ENCODE data around the gene ATP10D.
"Not testable (repeated sequence)": the region's sequence is repeated elsewhere in the genome, so short reads cannot be mapped to it uniquely, and the experiment has no call there.

The ATP10D gene

GRCh38 chr4:47536966-47537365 lies 51.9 kb downstream of the ATP10D start:
- no peak for DNase-seq

DNA sequence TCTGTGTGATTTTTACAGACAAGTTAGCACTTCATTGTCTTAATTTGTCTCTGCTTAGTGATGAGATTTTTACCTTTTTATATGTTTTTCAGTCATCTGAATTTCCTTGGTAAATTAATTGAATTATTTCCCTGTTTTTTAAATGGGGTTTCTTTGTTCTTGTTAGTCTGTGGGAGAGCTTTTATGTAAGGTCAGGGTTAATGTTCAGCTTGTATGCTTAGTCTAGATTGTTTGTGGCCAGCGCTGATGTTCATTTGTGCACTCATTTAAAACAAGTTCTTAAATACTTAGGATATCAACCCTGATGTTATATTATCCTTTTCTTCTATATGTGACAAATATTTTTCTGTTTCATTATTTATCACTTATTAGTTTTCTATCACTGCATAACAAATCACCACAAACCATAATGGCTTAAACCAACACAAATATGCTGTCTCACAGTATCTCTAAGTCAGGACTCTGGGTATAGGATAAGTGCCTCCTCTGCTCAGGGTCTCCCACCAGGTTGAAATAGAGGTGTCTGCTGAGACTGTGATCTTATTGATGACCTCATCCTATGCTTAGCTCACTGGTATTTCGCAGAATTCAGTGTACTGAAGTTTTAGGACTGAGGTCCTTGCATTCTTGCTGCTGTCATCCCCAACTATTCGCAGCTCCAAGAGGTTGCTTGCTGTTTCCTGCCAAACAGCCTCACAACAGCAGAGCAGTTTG lies 53.2 kb downstream of the ATP10D start:
- no peak for DNase-seq

GRCh38 chr4:47538825-47539154 lies 53.7 kb downstream of the ATP10D start:
- no peak for DNase-seq

GRCh38 chr4:47542640-47543039 lies 57.6 kb downstream of the ATP10D start:
- not testable (repeated sequence) for DNase-seq

GRCh38 chr4:47543331-47543730 lies 58.3 kb downstream of the ATP10D start:
- no peak for DNase-seq

- DNase-seq = not testable (repeated sequence)
Measured at GRCh38 chr4:47550357-47550756, 65.3 kb downstream of the ATP10D start.

GRCh38 chr4:47550899-47551548 lies 65.9 kb downstream of the ATP10D start:
- no peak for DNase-seq

DNA sequence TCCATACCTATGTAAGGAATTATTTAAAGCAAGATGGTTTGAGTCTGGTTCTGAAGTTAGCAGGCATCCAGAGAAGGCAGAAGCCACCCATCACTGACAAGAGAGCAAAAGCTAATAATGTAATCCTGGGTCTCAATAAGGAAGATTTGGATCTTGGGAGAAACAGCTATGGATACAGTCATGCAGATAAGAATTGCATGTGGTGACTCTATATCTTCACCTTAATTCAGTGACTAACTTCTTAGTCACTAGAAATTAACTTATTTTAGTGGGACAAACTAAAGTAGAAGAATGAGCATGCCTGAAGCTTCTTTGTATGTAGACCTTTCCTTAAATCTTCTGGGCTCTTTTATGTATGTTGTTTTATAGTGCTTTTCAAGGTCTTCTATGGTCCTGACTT lies 66.6 kb downstream of the ATP10D start:
- no peak for DNase-seq

- no peak for DNase-seq
Measured at GRCh38 chr4:47553329-47554125, 68.5 kb downstream of the ATP10D start.

DNA sequence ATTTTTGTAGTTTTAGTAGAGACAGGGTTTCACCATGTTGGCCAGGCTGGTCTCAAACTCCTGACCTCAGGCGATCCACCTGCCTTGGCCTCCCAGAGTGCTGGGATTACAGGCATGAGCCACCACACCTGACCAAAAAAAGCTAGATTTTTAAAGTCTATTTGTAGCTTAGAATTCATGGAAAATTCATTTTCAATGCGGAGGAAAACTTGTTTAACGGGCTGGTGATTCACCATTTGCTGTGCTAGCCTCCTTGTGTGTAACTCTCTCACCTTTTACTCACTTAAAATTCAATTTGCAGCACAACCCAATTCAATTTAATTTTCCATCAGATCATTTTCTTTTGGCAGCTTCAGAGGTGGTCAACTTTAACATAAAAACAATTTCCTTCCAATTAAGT lies 70.8 kb downstream of the ATP10D start:
- DNase-seq = not testable (repeated sequence)

DNA sequence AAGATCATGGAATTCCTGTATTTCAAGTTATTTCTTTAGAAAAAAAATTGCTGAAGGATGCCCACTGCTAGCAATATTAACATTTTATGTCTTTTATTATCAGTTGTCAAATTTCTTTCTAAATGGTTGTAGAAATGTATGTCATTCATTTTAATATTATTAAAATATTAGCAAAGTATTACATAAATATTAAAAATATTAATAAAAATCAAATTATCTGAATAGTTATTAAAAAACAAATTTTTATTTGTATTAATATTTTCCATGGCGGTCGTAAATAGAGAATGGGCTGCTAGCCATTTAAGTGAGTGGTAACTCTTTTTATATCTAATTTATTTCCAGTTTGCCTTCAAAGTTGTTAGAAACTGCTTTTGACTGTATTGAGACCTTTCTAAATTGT lies 72.2 kb downstream of the ATP10D start:
- no peak for DNase-seq

DNA sequence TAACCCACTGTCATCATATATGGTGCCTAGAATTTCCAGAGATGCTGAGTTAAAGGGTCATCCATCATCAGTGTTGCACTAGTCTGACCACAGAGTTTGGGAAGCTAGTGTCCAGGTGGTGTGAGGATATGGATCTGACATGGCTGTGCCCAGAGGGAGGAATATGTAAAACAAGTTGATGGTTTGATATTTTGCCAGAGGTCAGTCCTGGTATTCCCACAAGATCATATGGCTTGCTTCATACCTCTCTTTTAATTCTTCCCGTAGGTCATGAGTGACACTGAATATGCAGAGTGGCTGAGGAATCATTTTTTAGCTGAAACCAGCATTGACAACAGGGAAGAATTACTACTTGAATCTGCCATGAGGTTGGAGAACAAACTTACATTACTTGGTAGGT lies 75.6 kb downstream of the ATP10D start:
- no peak for DNase-seq

- DNase-seq = no peak
Measured at GRCh38 chr4:47561331-47561730, 76.3 kb downstream of the ATP10D start.

DNA sequence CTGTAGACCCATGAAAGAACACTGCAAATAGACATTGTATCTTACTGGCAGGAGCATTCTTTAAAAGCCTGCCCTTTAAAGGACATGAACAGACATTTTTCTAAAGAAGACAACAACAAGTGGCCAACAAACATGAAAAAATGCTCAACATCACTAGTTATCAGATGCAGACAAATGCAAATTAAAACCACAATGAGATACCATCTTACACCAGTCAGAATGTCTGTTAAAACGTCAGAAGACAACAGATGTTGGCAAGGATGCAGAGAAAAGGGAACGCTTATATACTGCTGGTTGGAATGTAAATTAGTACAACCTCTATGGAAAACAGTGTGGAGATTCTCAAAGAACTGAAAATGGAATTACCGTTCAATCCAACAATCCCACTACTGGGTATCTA lies 77.2 kb downstream of the ATP10D start:
- DNase-seq = no peak

GRCh38 chr4:47566566-47566965 lies 81.5 kb downstream of the ATP10D start:
- DNase-seq = no peak

DNA sequence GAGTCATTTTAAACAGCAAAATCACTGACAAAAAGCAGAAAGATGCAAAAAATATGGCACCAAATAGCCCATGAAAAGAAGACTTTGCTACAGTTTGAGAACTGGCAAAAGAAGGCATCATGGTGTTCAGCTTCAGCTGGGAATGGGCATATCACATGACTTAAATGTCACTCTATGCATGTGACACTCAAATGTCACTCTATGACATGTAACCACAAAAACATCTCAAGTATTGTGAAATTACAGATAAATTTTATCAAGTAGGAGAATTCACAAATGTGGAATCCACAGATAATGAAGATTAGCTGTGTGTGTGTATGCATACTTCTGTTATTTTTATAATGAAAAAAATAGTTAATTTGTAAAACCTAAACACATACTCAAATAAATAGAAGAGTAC lies 81.9 kb downstream of the ATP10D start:
- no peak for DNase-seq

GRCh38 chr4:47567511-47567910 lies 82.4 kb downstream of the ATP10D start:
- no peak for DNase-seq

DNA sequence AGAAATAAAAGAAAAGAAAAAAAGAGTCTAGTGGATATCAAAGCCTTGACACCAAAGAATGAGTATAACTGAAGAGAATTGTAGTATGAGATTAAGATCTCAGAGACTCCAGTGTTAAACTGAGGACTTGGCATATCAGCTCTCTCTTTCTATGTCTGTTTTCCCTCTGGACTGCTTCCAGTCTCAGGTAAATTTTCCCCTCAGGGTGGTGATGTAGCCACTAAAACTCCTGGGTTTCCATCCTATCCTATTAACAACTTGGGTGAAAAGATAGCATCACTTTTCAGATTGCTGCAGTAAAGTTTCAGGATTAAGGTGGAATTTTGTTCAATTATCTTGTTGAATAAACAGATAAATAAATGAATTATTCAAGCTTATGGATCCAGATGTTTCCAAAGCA lies 85.7 kb downstream of the ATP10D start:
- DNase-seq = no peak

DNA sequence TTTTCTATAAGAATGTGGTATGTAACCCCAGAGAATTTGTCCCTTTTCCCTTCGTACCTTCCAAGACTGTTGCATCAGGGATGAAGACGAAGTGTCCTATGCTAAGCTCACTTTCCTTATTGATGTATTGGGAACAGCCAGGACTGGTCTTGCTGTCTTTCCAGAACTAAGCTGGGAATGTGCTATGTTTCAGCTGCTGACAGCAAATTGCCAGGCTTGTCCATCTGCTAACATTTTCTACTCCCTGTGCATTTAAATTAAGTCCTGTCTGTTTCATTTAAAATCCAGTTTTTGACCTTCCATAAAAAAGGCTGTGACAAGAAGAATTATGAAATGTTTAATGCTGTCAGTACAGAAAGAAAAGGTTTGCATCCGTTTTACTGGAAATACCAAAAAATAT lies 87.9 kb downstream of the ATP10D start:
- DNase-seq = no peak

DNA sequence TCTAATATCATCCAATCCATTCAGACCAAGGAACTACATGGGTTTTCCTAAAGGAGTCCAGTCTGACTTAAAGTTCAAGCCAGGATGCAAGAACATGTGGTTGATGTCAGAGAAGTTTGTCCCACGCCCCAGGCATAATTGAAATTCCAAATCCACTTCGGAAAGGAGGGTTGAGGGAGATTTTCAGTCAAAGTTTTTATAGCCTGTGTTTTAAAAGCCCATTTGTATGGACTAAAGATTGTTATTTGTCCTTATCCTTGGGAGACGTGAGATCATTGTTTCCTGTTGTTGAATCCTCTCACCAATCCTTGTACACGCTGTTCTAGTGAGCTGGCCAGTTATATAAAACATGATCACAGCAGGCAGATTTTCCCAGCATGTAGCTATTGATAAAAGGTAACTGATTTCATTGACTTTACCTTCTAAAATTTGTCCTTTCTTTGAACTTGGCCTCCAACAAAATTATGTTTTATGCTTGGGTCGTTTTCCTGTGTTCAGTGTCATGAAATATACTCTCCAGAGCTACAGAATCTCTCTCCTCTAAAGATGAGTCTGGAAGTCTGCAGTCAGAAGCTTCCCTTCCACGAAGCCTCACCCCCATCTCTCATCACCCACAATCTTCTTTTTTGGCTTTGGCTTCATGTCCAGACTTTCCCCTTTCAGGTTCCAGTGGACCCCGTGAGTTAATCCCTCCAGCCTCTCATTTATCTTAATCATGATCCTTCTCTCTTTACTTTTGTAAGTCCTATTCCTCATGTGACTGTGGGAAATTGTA lies 92.9 kb downstream of the ATP10D start:
- no peak for DNase-seq

GRCh38 chr4:47579235-47579634 lies 94.2 kb downstream of the ATP10D start:
- DNase-seq = no peak

DNA sequence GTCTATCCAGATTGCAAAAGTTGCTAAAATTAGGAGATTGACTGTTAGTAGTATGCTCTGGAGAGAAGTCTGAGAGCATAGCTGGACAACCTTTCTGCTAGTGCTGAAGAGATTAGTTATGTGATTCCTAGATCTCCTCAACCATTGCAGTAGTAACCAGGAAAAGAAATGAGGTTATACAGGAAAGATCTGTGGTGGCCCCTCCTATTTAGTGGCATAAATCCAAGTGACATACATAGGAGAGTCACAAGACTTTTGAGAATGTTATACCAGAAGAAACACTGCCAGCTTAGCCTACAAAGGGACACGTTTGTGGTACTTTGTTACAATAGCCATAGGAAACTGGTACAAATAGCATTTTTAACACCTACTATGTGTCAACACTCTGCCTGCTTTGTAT lies 105.2 kb downstream of the ATP10D start:
- no peak for DNase-seq

- no peak for DNase-seq
Measured at GRCh38 chr4:47597696-47598095, 112.6 kb downstream of the ATP10D start.
